HepG2 (cell line): ENCODE results near the gene SMCHD1. TPM values are rescaled to one million over a fixed set of nuclear protein-coding genes. Genes with fewer than 3 reads are reported as not detected.

Experiments
- ATAC-seq: fragments of 200-7000 bp; cut with Tn5 transposase; 3 replicates; pipeline ENCODE4 v1.9.1; 2020; ENCODE audit warnings: mild to moderate bottlenecking, moderate library complexity
- BruUV-seq: library from RNA; stranded (reverse); fragments of 400-500 nt; replicated peaks from 2 replicates; lab custom pipeline; 2021; lab: Mats Ljungman, UMichigan
- CTCF ChIA-PET: fragments of 300-600 bp; formaldehyde crosslinking; extraction: SDS; loops from one replicate; lab custom pipeline; 2021; ENCODE audit warnings: low total read pairs, inconsistent platforms, low intra/inter-chr PET ratio; lab: Yijun Ruan, JAX
- POLR2A ChIA-PET: fragments of 350-600 bp; sonication (Branson Sonifier 250); formaldehyde crosslinking; loops from one replicate; lab custom pipeline; 2020; ENCODE audit warnings: antibody characterized with exemption, inconsistent platforms; lab: Yijun Ruan, JAX
- DNase-seq: peaks from one replicate; pipeline ENCODE4 v3.0.0-alpha.2; 2015; ENCODE audit warnings: low spot score
- FAIRE-seq: peaks from 3 replicates; lab custom pipeline; 2011; peaks lifted over from hg19 to GRCh38; lab: Jason Lieb, UNC
- H2AFZ ChIP-seq: one replicate; pipeline ENCODE4 v1.6.1; 2011; ENCODE audit warnings: low read length, inconsistent platforms
- H3K27ac ChIP-seq: fragments of 300-600 bp; 3 replicates; pipeline ENCODE4 v1.8.0; 2011; ENCODE audit warnings: mixed run types, mild to moderate bottlenecking, mixed read lengths, low read length, inconsistent platforms; ENCODE audit not compliant: insufficient read depth; ENCODE audit errors: extremely low read length
- H3K27me3 ChIP-seq, 2 experiments: fragments of 200-600 bp in 1 of 2; 2 replicates in 1 of 2; 3 replicates in 1 of 2; pipeline versions ENCODE4 v1.6.0 to v1.8.0; 2011; ENCODE audit warnings: low read length in 2 of 2, mild to moderate bottlenecking in 2 of 2, moderate library complexity in 2 of 2, inconsistent platforms in 1 of 2; ENCODE audit not compliant: insufficient read depth in 2 of 2, control insufficient read depth in 1 of 2
- H3K36me3 ChIP-seq, 2 experiments: fragments of 200-600 bp in 1 of 2; replicated peaks in 1 of 2; 2 replicates in 1 of 2; 3 replicates in 1 of 2; pipeline versions ENCODE4 v1.5.1 to v1.8.0; 2011; ENCODE audit warnings: low read length in 2 of 2, inconsistent platforms in 1 of 2; ENCODE audit not compliant: insufficient read depth in 2 of 2, control insufficient read depth in 1 of 2
- H3K4me1 ChIP-seq: 2 replicates; pipeline ENCODE4 v1.5.1; 2012; ENCODE audit warnings: low read length, inconsistent platforms; ENCODE audit not compliant: insufficient read depth
- H3K4me2 ChIP-seq: 2 replicates; pipeline ENCODE4 v1.6.0; 2011; ENCODE audit warnings: low read depth, low read length, inconsistent platforms
- H3K4me3 ChIP-seq, 3 experiments: fragments of 200-600 bp in 1 of 3; sonication (generic), shearing (Covaris generic) in 1 of 3; replicated peaks in 1 of 3; 2 replicates each; pipeline ENCODE4 v1.5.1; 2011 to 2016; ENCODE audit warnings: low read length in 3 of 3, inconsistent platforms in 2 of 3, low read depth in 2 of 3, mild to moderate bottlenecking in 2 of 3, control low read depth in 1 of 3, mixed read lengths in 1 of 3; ENCODE audit not compliant: insufficient read depth in 1 of 3
- H3K79me2 ChIP-seq: one replicate; pipeline ENCODE4 v1.6.1; 2011; ENCODE audit warnings: low read length, inconsistent platforms; ENCODE audit not compliant: insufficient read depth
- H3K9ac ChIP-seq: 2 replicates; pipeline ENCODE4 v1.6.0; 2011; ENCODE audit warnings: mild to moderate bottlenecking, low read depth, low read length, inconsistent platforms; ENCODE audit not compliant: insufficient read depth
- H3K9me3 ChIP-seq: 2 replicates; pipeline ENCODE4 v1.5.1; 2012; ENCODE audit warnings: mild to moderate bottlenecking, low read length
- H4K20me1 ChIP-seq: 2 replicates; pipeline ENCODE4 v1.6.0; 2011; ENCODE audit warnings: inconsistent platforms, mild to moderate bottlenecking, low read length, moderate library complexity; ENCODE audit not compliant: insufficient read depth
- ASH2L ChIP-seq: fragments of 300-600, 200-600 bp; sonication (generic); IDR thresholded peaks from 2 replicates; pipeline ENCODE4 v1.7.0; 2017; ENCODE audit warnings: low read depth, mild to moderate bottlenecking, moderate library complexity, mixed read lengths, low read length; ENCODE audit not compliant: insufficient read length
- MAF1 ChIP-seq: sonication (generic); formaldehyde crosslinking; IDR thresholded peaks from 2 replicates; pipeline ENCODE4 v1.5.0; 2020; ENCODE audit warnings: missing genetic modification reagents, borderline replicate concordance
- MAFK ChIP-seq, 2 experiments: IDR thresholded peaks in 1 of 2; conservative IDR thresholded peaks in 1 of 2; 2 replicates each; pipeline ENCODE4 v1.6.1; 2011; ENCODE audit warnings: improper control_type of control experiment in 2 of 2, low read length in 2 of 2
- MAZ ChIP-seq, 2 experiments: sonication (generic) in 1 of 2; formaldehyde crosslinking in 1 of 2; IDR thresholded peaks; 2 replicates each; pipeline versions ENCODE4 v1.5.0 to v1.6.1; 2012 to 2020; ENCODE audit warnings: low read depth in 2 of 2, mild to moderate bottlenecking in 2 of 2, borderline replicate concordance in 1 of 2, improper control_type of control experiment in 1 of 2, low read length in 1 of 2, missing genetic modification reagents in 1 of 2, moderate library complexity in 1 of 2
- MTF1 ChIP-seq: sonication (generic); formaldehyde crosslinking; IDR thresholded peaks from 2 replicates; pipeline ENCODE4 v1.5.0; 2020; ENCODE audit warnings: missing genetic modification reagents
- PCBP2 ChIP-seq: fragments of 200-400 bp; formaldehyde crosslinking; optimal IDR thresholded peaks from 2 replicates; pipeline ENCODE3; 2018; ENCODE audit warnings: low read length, low read depth; ENCODE audit not compliant: poor library complexity, severe bottlenecking
- ZNF501 ChIP-seq: sonication (generic); formaldehyde crosslinking; IDR thresholded peaks from 2 replicates; pipeline ENCODE4 v1.5.1; 2020; ENCODE audit warnings: mild to moderate bottlenecking, moderate library complexity, missing genetic modification reagents
- ZNF724P ChIP-seq: sonication (generic); formaldehyde crosslinking; IDR thresholded peaks from 2 replicates; pipeline ENCODE4 v1.8.0; 2022; ENCODE audit warnings: missing genetic modification reagents, borderline replicate concordance
- WGBS: methylation state at CpG from one replicate; pipeline ENCODE4 v1.1.6; 2017; ENCODE audit warnings: low lambda C conversion rate; 5-methylcytosine and 5-hydroxymethylcytosine counted together
- in situ Hi-C: cut with HindIII; loops from 2 replicates; pipeline ENCODE4 v1.10.0; 2017; ENCODE audit warnings: low pct_unique_long_range_greater_than_20kb; ENCODE audit not compliant: extremely low pct_ligation_motif_present
- intact Hi-C: fragments of 100-400 bp; cut with micrococcal nuclease; formaldehyde crosslinking; loops from one replicate; pipeline ENCODE4 v1.10.0; 2022; ENCODE audit not compliant: unreplicated experiment
- polyA plus RNA-seq, 8 experiments: library from polyadenylated mRNA; depleted of rRNA in 3 of 8; stranded (reverse) in 7 of 8; unstranded in 1 of 8; fragments of >200 nt; fragmentation: Illumina TruSeq in 4 of 8; extraction: Trizol in 4 of 8; gene quantifications; 2 replicates each; pipeline versions ENCODE4 v1.2.1 to v1.2.3, GENCODE V29; 2011 to 2016; ENCODE audit warnings: low read depth in 4 of 8, missing spikeins in 1 of 8, mixed read lengths in 1 of 8; ENCODE audit not compliant: insufficient read depth in 1 of 8
- total RNA-seq, 5 experiments: library from RNA; depleted of rRNA; stranded (reverse); fragments of >200 nt; fragmentation: Illumina TruSeq; extraction: Trizol; gene quantifications; 2 replicates each; pipeline ENCODE4 v1.2.3, GENCODE V29; 2016; ENCODE audit warnings: low read depth in 1 of 5
- TF ChIP-seq, protein P1 (sequence below): sonication (generic); formaldehyde crosslinking; IDR thresholded peaks from 2 replicates; pipeline ENCODE4 v1.5.1; 2020; ENCODE audit warnings: mild to moderate bottlenecking, missing genetic modification reagents
- TF ChIP-seq, protein P2 (sequence below): IDR thresholded peaks from 2 replicates; pipeline ENCODE4 v1.6.1; 2016; ENCODE audit warnings: control low read depth
- TF ChIP-seq, protein P3 (sequence below): sonication (generic); formaldehyde crosslinking; IDR thresholded peaks from 2 replicates; pipeline ENCODE4 v1.4.0; 2020; ENCODE audit warnings: missing genetic modification reagents
- TF ChIP-seq, protein P4 (sequence below): sonication (generic); formaldehyde crosslinking; conservative IDR thresholded peaks from 2 replicates; pipeline ENCODE4 v1.8.0; 2022; ENCODE audit warnings: low read depth, missing genetic modification reagents
- TF ChIP-seq, protein P5 (sequence below): sonication (generic); formaldehyde crosslinking; IDR thresholded peaks from 2 replicates; pipeline ENCODE4 v1.4.0; 2020; ENCODE audit warnings: missing genetic modification reagents

SMCHD1 gene
- total and polyA plus RNA-seq, 2 of the 13 experiments (the other 11 are each of a cell fraction or from before 2014, with no cell fraction given) = 21.4 to 93.6 TPM

DNA sequence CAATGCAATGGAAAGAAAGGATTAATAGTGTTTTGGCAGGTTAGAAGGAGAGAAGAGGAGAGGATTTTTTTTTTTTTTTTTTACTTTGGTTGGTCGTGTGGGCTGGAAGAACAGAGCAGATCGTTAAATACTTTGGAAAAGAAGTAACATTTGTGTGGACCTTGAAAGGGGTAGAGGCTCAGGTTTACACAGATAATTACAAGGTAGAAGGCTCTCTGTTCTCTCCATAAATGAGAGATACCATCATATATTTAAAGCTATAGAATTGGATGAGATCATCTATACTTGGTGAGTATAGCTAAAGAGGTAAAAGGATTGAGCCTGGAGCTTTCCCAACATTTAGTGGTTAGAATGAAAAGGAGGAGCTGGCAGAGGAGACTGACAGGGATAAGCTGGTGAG is 49.0 kb downstream of the SMCHD1 start (continued):
- TF ChIP-seq ZNF501 (CRISPR knock-in tag) = no peak
- TF ChIP-seq PCBP2 = no peak
- no peak for TF ChIP-seq MAFK (conservative IDR thresholded peaks at IDR 0.05 in 1 of 2, IDR thresholded peaks at IDR 0.05 in 1 of 2; ENCODE audit: low read length in 2 of 2)
- no peak for TF ChIP-seq MAF1
- no peak for TF ChIP-seq ZNF724P (CRISPR knock-in tag)
- TF ChIP-seq, protein P1, sequence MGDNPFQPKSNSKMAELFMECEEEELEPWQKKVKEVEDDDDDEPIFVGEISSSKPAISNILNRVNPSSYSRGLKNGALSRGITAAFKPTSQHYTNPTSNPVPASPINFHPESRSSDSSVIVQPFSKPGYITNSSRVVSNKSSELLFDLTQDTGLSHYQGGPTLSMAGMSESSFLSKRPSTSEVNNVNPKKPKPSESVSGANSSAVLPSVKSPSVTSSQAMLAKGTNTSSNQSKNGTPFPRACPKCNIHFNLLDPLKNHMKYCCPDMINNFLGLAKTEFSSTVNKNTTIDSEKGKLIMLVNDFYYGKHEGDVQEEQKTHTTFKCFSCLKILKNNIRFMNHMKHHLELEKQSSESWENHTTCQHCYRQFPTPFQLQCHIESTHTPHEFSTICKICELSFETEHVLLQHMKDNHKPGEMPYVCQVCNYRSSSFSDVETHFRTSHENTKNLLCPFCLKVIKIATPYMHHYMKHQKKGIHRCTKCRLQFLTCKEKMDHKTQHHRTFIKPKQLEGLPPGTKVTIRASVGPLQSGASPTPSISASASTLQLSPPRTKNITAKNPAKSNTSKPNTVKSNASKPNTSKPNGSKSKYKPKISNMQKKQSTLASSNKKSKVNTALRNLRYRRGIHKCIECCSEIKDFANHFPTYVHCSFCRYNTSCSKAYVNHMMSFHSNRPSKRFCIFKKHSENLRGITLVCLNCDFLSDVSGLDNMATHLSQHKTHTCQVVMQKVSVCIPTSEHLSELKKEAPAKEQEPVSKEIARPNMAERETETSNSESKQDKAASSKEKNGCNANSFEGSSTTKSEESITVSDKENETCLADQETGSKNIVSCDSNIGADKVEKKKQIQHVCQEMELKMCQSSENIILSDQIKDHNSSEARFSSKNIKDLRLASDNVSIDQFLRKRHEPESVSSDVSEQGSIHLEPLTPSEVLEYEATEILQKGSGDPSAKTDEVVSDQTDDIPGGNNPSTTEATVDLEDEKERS (CRISPR knock-in tag) = no peak

DNA sequence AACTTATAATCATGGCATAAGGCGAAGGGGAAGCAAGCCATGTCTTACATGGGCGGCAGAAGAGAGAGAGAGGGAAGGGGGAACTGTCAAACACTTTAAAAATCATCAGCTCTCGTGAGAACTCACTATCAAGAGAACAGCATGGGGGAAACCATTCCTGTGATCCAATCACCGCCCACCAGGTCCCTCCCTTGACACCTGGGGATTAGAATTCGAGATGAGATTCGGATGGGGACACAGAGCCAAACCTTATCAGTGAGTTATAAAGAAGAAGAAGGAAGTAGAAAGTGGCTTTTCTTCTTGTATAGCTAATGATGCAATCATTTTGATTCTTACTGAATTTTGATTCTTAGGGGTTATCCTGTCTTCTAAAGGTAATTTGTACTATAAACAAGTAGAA is 51.4 kb downstream of the SMCHD1 start:
- in situ Hi-C loops = no loop called here
- H3K4me1 ChIP-seq = no peaks in the 10 kb centered on the region
- no peaks in the 10 kb centered on the region for H3K79me2 ChIP-seq
- H2AFZ ChIP-seq = no peak overlapping the region
- no peak overlapping the region for H3K9ac ChIP-seq
- no peaks in the 10 kb centered on the region for H3K27me3 ChIP-seq
- no peaks in the 10 kb centered on the region for H3K9me3 ChIP-seq
- H3K4me3 ChIP-seq = no peak overlapping the region
- ChIA-PET CTCF (no interaction called here), POLR2A (no interaction called here)
- over 99% methylated on average over 6 of the region's 6 CpGs for WGBS
- H3K36me3 ChIP-seq = peaks cover 10 to 69% of the 10 kb centered on the region in 2 experiments
- no peaks in the 10 kb centered on the region for H4K20me1 ChIP-seq
- no peak overlapping the region for H3K4me2 ChIP-seq
- DNase-seq (no peak), ATAC-seq (no peak), FAIRE-seq (no peak)
- no TSS peak for BruUV-seq
- intact Hi-C loops = no loop called here
- H3K27ac ChIP-seq = no peak overlapping the region
- TF ChIP-seq MTF1 (CRISPR knock-in tag) = no peak
- TF ChIP-seq, protein P2, sequence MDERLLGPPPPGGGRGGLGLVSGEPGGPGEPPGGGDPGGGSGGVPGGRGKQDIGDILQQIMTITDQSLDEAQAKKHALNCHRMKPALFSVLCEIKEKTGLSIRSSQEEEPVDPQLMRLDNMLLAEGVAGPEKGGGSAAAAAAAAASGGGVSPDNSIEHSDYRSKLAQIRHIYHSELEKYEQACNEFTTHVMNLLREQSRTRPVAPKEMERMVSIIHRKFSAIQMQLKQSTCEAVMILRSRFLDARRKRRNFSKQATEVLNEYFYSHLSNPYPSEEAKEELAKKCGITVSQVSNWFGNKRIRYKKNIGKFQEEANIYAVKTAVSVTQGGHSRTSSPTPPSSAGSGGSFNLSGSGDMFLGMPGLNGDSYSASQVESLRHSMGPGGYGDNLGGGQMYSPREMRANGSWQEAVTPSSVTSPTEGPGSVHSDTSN (CRISPR knock-in tag) = no peak
- TF ChIP-seq, protein P3, sequence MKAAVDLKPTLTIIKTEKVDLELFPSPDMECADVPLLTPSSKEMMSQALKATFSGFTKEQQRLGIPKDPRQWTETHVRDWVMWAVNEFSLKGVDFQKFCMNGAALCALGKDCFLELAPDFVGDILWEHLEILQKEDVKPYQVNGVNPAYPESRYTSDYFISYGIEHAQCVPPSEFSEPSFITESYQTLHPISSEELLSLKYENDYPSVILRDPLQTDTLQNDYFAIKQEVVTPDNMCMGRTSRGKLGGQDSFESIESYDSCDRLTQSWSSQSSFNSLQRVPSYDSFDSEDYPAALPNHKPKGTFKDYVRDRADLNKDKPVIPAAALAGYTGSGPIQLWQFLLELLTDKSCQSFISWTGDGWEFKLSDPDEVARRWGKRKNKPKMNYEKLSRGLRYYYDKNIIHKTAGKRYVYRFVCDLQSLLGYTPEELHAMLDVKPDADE (CRISPR knock-in tag) = no peak
- TF ChIP-seq, protein P4, sequence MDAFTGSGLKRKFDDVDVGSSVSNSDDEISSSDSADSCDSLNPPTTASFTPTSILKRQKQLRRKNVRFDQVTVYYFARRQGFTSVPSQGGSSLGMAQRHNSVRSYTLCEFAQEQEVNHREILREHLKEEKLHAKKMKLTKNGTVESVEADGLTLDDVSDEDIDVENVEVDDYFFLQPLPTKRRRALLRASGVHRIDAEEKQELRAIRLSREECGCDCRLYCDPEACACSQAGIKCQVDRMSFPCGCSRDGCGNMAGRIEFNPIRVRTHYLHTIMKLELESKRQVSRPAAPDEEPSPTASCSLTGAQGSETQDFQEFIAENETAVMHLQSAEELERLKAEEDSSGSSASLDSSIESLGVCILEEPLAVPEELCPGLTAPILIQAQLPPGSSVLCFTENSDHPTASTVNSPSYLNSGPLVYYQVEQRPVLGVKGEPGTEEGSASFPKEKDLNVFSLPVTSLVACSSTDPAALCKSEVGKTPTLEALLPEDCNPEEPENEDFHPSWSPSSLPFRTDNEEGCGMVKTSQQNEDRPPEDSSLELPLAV (CRISPR knock-in tag) = no peak
- TF ChIP-seq ASH2L = no peak
- TF ChIP-seq, protein P5, sequence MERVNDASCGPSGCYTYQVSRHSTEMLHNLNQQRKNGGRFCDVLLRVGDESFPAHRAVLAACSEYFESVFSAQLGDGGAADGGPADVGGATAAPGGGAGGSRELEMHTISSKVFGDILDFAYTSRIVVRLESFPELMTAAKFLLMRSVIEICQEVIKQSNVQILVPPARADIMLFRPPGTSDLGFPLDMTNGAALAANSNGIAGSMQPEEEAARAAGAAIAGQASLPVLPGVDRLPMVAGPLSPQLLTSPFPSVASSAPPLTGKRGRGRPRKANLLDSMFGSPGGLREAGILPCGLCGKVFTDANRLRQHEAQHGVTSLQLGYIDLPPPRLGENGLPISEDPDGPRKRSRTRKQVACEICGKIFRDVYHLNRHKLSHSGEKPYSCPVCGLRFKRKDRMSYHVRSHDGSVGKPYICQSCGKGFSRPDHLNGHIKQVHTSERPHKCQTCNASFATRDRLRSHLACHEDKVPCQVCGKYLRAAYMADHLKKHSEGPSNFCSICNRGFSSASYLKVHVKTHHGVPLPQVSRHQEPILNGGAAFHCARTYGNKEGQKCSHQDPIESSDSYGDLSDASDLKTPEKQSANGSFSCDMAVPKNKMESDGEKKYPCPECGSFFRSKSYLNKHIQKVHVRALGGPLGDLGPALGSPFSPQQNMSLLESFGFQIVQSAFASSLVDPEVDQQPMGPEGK (CRISPR knock-in tag) = no peak
- no peak for TF ChIP-seq MAZ (IDR thresholded peaks at IDR 0.05; ENCODE audit: borderline replicate concordance, low read depth, low read length)
- TF ChIP-seq MAZ (CRISPR knock-in tag; IDR thresholded peaks at IDR 0.05; ENCODE audit: low read depth) = no peak
